ENCODE measurements around the gene ZMYND11. TPM values are rescaled to one million over a fixed set of nuclear protein-coding genes. Genes with fewer than 3 reads are reported as not detected.

ZMYND11 gene
- total RNA-seq, 1 donor from 2014 or later: 82.3 TPM

DNA sequence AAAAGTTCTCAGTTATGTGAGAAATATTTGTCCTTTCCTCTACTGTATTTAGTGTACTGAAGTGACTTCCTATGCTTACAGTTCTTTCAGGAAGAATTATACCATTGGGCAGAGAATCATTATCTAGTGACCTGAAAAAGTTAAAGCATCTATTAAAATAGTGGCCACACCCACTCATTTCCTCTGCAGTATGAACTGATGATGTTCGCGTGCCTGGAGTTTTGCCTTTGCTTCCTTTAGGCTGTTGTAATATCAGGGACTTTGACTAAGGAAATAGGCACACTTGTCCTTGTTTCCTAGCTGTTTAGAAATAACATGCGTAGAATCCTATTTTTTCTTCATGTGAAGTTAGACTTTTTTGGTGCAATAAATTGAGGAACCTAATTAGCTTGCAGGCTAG lies 100.7 kb downstream of the ZMYND11 start:
- Histone ChIP-seq H3K4me3 (no peak overlapping the region), H3K27me3 (no peaks in the 10 kb centered on the region), H3K27ac (no peak overlapping the region), H3K9me3 (no peaks in the 10 kb centered on the region), H3K4me1 (no peaks in the 10 kb centered on the region), H3K36me3 (peaks cover 38% of the 10 kb centered on the region)
- intact Hi-C loops (cut with DNase I): no loop called here
- no peak for TF ChIP-seq CTCF (IDR thresholded peaks at IDR 0.05)
- ATAC-seq (no peak), DNase-seq (no peak)

- Histone ChIP-seq H3K9me3 (no peaks in the 10 kb centered on the region), H3K4me1 (no peaks in the 10 kb centered on the region), H3K27ac (no peak overlapping the region), H3K4me3 (no peak overlapping the region), H3K27me3 (no peaks in the 10 kb centered on the region), H3K36me3 (peaks cover 56% of the 10 kb centered on the region)
- intact Hi-C loops (cut with DNase I): no loop called here
- TF ChIP-seq CTCF (IDR thresholded peaks at IDR 0.05): no peak
- ATAC-seq (no peak), DNase-seq (no peak)
Measured at GRCh38 chr10:239109-239508, 103.9 kb downstream of the ZMYND11 start.

- intact Hi-C loops (cut with DNase I): no loop called here
- H3K27ac ChIP-seq: no peak overlapping the region
- no peak overlapping the region for H3K4me3 ChIP-seq
- TF ChIP-seq CTCF (IDR thresholded peaks at IDR 0.05): no peak
- no peak for ATAC-seq
- H3K9me3 ChIP-seq: no peaks in the 10 kb centered on the region
- H3K27me3 ChIP-seq: no peaks in the 10 kb centered on the region
- peaks cover 57% of the 10 kb centered on the region for H3K36me3 ChIP-seq
- DNase-seq: no peak
- no peaks in the 10 kb centered on the region for H3K4me1 ChIP-seq
Measured at GRCh38 chr10:241451-241850, 106.2 kb downstream of the ZMYND11 start.

DNA sequence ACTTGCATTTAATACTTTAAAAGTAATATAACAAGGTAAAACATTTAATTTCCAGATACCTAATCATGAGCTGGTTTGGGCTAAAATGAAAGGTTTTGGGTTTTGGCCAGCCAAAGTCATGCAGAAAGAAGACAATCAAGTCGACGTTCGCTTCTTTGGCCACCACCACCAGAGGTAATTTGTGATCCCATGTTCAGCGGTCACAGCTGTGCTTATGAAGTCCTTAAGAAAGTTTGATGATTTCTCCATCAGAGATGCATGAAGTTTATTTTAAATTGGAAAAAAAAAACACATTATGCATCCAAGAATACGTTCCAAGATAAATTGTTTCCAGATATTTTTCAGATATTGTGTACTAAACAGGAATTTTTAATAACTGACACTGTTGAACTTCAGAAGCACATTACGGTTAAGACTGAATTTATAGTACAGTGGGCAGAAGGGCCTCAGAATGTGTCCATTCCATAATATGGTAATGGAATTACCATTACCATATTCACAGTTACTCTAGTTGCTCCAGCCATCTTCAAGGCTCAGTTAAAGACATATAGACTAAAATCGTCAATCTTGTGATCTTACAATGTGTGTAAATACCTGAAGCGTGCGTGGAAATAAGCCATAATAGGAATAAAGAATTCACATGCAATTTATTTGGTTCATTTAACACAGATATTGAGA lies 106.8 kb downstream of the ZMYND11 start:
- peaks cover 58% of the 10 kb centered on the region for H3K36me3 ChIP-seq
- H3K27me3 ChIP-seq: no peaks in the 10 kb centered on the region
- intact Hi-C loops (cut with DNase I): no loop called here
- no peak for TF ChIP-seq CTCF (IDR thresholded peaks at IDR 0.05)
- no peak overlapping the region for H3K27ac ChIP-seq
- no peak overlapping the region for H3K4me3 ChIP-seq
- DNase-seq (no peak), ATAC-seq (no peak)
- no peaks in the 10 kb centered on the region for H3K4me1 ChIP-seq
- H3K9me3 ChIP-seq: no peaks in the 10 kb centered on the region

DNA sequence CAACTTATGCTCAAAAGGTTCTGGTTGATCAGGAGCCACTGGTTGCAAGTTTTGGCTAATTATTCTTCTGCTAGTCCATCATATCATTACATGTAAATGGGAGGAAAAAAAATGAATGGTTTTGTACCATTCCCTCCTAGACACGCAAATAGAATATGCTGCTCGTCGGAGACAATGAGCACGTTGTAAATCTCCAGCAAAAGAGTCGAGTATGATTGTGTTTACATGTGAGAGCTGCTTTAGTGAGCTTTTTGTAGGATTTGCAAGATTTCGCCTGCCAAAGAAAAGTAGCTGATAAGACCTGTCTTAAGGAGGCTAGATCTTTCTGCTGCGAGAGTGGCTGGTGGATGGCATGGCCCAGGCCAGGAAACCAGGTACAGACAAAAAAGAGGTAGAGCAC lies 109.0 kb downstream of the ZMYND11 start:
- ATAC-seq (no peak), DNase-seq (no peak)
- Histone ChIP-seq H3K27ac (no peak overlapping the region), H3K36me3 (peaks cover 64% of the 10 kb centered on the region), H3K4me3 (no peak overlapping the region), H3K4me1 (no peaks in the 10 kb centered on the region), H3K9me3 (no peaks in the 10 kb centered on the region), H3K27me3 (no peaks in the 10 kb centered on the region)
- intact Hi-C loops (cut with DNase I): no loop called here
- no peak for TF ChIP-seq CTCF (IDR thresholded peaks at IDR 0.05)

DNA sequence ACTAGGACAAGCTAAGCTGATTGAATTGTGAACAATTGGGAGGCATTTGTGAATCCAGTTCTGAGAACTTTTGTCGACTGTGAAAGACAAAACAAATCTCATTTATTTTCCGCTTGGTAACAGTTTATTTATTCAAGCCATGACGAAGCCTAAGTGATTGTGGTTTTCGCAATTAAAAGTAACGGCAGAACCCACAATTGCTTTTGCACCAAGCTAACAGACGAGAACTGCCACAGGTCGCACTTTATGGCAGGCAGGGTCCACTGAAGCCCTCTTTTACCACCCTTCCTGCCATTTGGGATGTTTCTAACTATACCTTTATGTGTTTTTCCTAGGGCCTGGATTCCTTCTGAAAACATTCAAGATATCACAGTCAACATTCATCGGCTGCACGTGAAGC lies 111.2 kb downstream of the ZMYND11 start:
- H3K9me3 ChIP-seq: no peaks in the 10 kb centered on the region
- no peaks in the 10 kb centered on the region for H3K27me3 ChIP-seq
- no peak overlapping the region for H3K27ac ChIP-seq
- no peak overlapping the region for H3K4me3 ChIP-seq
- no peaks in the 10 kb centered on the region for H3K4me1 ChIP-seq
- DNase-seq: no peak
- ATAC-seq: no peak
- intact Hi-C loops (cut with DNase I): no loop called here
- TF ChIP-seq CTCF (IDR thresholded peaks at IDR 0.05): no peak
- H3K36me3 ChIP-seq: peaks cover 66% of the 10 kb centered on the region
